Left lobe of liver (tissue), 2 donors: ENCODE measurements around the gene RASSF8. TPM values are rescaled to one million over a fixed set of nuclear protein-coding genes. Genes with fewer than 3 reads are reported as not detected.
"Not testable (repeated sequence)": the region's sequence is repeated elsewhere in the genome, so short reads cannot be mapped to it uniquely, and the experiment has no call there.

Source experiments
- ATAC-seq: fragments of 200-7000 bp; cut with Tn5 transposase; one replicate; pipeline ENCODE4 v1.9.1; 2020; ENCODE audit warnings: mild to moderate bottlenecking, moderate library complexity
- DNase-seq: peaks from one replicate; pipeline ENCODE4 v3.0.0-alpha.2; 2020; ENCODE audit warnings: low spot score
- total RNA-seq: library from RNA; stranded (reverse); gene quantifications from one replicate; pipeline ENCODE4 v1.2.1, GENCODE V29; 2021
- donor health status: DM: no; HTN: no; CAD: no; lungs with moderate emphysema.
- donor health status: DM: no; HTN: yes; CAD: no.

Gene RASSF8
- total RNA-seq, 1 donor from 2014 or later, result 9.0 TPM

DNA sequence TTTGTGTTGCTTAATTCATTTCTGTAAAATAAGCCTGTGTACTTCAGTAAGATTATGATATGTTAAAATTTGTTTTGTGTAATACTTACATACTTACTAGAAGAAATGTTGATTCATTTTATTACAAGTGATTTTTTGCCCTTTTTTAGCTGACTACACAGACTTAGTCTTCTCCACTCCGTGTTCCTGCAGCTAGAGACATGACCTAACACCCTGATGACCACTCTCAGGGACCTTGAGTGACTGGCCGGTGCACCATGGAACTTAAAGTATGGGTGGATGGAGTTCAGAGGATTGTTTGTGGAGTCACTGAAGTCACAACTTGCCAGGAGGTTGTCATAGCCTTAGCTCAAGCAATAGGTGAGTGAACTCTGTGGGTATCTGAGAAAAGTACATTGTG lies 96.6 kb downstream of the RASSF8 start:
- no peak for DNase-seq
- no peak for ATAC-seq

DNA sequence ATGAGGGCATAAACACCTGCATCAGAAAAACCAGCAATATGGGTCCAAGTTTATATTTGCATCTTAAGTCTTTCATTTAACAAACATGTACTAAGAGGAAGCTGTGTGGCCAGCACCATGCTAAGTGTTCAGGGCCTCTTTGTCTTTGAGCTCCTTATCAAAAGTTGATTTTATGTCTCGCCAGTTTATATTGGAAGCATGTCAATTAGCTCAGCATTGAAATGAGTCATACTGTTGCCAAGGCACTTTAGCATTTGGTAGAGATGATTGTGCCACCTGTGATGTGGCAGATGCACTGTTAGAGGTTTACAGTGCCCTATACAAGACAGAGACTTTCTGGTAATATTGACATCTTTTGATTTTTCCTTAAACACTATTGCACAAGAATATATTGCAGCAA lies 97.9 kb downstream of the RASSF8 start:
- peak; percentile 94 for ATAC-seq
- DNase-seq, result no peak

DNA sequence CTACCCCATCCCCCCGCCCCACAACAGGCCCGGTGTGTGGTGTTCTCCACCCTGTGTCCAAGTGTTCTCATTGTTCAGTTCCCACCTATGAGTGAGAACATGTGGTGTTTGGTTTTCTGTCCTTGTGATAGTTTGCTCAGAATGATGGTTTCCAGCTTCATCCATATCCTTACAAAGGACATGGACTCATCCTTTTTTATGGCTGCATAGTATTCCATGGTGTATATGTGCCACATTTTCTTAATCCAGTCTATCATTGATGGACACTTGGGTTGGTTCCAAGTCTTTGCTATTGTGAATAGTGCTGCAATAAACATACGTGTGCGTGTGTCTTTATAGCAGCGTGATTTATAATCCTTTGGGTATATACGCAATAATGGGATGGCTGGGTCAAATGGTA lies 98.8 kb downstream of the RASSF8 start:
- not testable (repeated sequence) for ATAC-seq

DNA sequence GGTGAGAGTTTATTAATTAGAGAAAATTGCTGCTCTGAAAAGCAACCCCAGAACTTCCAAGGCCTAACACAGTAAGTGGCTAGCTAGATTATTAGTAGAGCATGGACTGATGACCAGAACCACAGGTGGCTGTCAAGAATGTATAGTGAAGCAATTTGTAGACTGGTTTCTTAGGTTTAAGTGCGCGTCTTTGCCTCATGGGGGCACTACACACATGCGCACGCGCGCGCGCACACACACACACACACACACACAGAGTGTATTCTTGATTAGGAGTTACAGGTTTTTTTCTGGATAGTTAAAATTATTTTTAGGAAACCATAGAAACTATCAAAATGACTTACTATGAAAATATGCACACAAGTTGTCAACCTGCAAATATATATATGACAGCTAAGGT lies 99.8 kb downstream of the RASSF8 start:
- ATAC-seq (no peak), DNase-seq (no peak)

More for the DNA sequence above, 98.8 kb downstream of the RASSF8 start:
- not testable (repeated sequence) for DNase-seq

DNA sequence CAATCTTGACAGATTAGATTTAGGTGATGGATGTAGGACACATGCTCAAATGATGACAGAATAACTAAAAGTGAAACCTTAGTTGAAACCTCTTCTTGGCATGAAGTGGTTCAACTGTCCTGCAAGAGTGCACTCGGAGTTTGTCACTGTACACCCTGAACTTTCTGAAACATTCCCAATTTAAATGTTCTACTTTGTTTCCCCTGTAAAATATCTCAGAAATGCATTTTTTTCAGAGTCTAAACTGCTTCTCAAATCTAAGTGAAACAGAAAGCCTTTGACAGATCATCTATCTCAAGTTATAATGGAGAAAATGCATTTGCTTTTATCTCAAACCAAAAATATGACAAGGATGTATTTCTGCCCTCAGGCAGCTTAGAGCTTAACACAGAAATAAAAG lies 100.3 kb downstream of the RASSF8 start:
- DNase-seq (no peak), ATAC-seq (no peak)

DNA sequence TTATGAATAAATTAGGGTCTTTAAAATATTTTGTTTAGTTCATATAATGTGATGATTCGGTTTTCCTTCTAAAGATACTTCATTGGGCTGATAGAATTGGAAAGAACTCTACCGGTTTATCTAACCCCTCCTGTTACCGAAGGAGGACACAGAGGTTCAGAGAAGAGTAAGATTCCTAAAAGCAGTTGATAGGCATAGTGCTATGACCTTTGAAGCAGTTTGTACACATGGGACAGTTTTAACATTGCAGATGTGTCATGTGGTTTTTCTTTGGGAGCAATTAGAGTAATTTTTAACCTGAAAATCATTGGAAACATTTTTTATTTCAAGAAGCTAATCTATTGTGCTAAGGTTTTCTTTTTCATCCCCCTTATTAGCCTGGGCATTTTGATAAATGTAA lies 103.5 kb downstream of the RASSF8 start:
- ATAC-seq (peak; percentile 75), DNase-seq (no peak)

DNA sequence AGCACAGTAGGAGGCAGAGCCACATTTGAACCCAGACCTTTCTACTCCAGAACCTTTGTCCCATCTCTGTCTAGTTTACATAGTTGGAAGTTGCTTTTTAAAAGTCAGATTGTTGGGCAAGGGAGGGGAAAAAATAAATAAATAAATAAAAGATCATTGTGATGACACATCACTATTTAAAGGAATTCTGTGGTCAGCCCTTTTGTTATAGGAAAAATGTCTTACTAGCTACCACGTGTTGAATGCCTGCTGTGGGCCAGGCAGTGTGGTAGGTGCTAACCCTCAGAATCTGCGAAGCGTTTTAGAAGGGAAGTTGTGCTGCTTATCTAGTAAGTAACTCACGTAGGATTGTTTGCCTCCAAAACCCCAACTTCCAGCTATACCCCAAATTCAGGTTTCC lies 104.1 kb downstream of the RASSF8 start:
- DNase-seq (no peak), ATAC-seq (no peak)

DNA sequence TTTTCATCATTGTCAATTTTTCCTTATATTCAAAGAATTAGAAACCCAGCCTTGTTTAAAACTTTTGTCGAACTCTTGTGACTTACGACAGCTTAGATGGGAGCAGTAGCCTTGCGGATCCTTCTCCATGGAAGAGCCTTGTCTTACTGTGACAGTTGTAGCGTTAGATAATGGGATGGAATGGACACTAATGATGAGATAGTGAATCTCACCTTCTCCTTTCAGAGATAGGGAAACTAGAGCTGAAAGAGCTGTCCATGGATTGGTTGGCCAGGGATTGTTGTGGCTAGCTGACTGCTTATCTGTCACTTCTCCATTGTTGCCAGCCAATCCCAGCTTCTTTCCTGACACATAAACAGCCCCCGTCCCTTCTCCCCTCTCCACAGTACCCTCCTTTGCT lies 107.0 kb downstream of the RASSF8 start:
- DNase-seq, result no peak

DNA sequence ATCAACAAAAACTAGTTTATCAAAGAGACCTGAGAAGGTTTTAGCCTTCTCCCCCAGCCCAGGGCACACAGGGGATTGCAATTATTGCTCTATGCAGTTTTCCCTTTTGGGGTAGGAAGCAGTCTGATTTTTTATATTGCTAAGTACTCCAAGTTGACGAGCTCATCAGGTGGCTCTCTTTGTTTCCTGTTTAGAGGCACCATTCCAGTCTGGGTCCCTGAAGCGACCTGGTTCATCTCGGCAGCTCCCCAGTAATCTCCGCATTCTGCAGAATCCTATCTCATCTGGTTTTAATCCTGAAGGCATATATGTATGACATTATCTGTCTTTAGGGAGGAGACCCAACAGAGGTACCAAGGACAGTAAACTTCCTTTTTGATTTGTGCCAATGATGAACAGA lies 110.0 kb downstream of the RASSF8 start:
- DNase-seq (no peak), ATAC-seq (no peak)

More for the DNA sequence above, 107.0 kb downstream of the RASSF8 start:
- ATAC-seq, result no peak

DNA sequence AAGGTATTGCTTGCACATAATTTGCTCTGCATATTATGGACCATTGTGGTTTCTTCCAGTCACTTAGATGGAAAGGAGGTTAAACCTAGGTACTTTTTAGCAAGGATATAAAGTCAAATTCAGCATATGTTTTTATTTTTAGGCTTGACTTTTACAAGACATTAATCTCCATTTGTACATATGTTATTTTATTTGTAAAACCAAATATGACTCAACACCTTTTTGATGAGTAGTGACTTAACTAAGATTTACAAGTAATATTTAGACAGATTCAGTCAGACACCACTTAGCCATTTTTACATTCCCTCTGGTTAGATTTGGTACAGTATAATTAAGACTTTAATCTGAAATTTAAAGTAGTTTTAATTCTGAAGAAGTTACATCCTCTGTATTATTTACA lies 111.3 kb downstream of the RASSF8 start:
- ATAC-seq (no peak), DNase-seq (no peak)

DNA sequence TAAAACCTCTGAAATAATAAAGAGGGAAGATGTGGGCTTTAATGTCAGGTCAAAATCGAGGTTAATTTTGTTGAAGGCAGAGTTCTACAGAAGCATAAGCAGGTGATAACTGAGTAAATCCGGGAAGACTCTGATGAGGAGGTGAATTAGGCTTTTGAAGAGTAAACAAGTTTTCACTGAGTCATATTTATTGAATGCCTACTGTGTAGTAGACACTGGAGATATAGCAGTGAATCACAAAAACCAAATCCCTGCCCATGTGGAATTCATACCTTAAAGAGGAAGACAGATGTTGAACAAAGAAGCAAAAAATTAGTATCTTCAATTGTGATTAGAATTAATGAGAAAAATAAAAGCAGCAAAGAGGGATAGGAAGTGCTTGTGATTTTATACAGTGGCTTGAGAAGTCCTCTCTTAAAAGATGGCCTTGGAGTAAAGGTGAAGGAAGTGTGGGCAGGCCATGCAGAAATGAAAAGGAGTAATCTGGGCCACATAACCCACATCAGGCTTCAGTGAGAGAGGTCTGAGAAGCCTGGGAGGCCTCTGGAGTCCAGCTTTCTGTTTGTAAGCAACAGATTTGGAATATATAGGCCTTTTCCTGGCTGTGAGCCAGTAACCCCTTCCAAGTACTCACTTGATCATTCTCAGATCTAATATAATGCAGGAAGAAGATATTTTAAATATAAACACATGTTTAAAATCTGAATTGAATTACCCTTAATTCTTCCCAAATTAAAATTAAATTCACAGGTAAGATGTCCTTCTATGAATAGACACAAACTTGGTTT lies 119.6 kb downstream of the RASSF8 start:
- ATAC-seq, result no peak
- no peak for DNase-seq

DNA sequence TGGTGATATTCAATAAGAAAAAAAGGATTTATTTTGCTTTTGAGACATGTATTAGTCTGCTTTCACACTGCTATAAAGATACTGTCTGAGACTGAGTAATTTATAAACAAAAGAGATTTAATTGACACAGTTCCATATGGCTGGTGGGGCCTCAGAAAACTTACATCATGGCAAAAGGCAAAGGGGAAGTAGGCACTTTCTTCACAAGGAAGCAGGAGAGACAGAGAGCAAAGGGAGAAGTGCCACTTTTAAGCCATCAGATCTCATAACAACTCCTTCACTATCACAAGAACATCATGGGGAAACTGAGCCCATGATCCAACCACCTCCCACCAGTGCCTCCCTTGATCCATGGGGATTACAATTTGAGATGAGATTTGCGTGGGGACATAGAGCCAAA lies 122.4 kb downstream of the RASSF8 start:
- ATAC-seq (no peak), DNase-seq (no peak)

DNA sequence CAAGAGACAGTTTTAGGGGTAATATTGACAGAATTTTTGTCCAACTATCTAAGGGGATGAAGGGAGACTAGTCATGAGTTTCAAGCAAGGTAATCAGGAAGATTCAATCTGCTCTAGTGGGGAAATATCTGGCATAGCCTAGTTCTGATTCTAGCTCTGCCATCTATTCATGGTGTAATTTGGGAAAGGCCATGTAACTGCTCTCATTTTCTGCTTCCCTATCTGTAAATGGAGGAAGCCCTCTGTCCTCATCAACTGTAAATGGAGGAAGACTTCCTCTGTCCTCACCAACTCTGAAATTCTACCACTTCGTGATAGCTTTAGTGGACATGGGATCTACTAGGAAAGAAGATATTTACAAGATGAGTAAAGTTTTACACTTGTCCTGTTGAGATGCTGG lies 128.5 kb downstream of the RASSF8 start:
- no peak for ATAC-seq
- no peak for DNase-seq

DNA sequence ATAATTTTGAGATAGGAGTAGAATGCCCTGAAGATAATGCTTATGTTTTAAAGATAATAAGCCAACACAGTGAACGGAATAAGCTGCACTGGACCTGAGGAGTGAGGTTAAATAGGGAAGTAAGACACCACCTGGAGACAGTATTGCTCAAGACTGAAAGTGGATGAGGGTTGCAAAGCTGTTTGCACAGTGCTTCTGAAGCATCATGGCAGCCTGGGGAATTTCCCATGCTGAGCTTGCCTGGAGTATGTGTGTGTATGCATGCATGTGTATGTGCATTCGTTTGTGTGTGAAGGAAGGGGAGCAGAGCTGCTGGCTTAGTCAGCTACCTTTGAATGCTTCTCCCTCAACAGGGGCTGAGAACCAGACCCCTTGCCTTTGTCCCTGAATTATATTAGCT lies 130.5 kb downstream of the RASSF8 start:
- ATAC-seq (no peak), DNase-seq (no peak)

DNA sequence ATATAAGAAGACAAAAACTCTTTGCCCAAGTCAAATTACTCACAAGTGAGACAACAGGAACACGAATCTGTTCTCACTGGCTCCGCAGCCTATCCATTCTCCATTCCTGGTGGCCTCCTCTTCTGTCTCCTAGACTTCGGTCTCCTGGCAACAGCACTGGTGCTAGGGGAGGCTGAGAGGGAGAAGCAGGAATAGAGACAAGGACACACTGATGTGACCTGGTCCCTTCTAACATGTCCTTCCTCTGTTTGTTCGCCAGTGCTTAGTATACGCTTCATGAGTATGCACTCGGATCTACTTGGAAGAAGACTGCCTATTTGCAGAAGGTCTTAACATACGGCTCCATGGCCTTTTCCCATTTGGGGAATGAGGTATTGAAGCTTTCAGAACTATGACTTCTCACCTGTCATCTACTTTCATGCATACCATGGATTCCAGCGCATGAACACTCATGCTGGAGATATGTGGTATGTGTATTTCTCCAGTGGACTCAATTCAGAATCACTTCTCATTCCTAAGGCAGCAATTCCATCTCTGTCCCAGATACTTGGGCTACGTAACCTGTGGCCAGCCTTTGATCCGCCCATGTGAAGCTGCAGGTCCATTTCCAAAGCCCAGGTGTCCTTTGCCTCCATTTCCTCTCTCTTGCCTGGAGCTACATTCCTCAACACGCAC lies 132.5 kb downstream of the RASSF8 start:
- DNase-seq, result no peak
- ATAC-seq, result no peak

DNA sequence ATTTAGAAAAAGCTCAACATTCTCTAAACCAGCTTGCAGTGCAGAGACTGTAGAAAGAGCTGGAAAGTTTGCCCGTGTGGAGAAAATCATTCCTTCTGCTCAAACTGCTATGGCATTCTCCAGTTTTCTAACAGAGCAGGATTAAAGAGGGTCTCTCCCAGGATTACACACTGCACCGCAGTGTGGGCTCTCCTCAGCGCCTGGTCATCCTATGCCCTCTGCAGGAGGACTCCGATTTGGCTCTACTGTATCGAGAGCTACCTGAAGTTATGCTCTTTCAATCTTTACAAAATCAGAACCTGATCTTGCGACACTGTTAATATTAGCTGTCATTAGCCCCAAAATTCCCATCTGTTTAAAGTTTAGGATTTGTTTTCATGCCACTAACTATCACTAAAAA lies 133.3 kb downstream of the RASSF8 start:
- ATAC-seq (no peak), DNase-seq (no peak)

DNA sequence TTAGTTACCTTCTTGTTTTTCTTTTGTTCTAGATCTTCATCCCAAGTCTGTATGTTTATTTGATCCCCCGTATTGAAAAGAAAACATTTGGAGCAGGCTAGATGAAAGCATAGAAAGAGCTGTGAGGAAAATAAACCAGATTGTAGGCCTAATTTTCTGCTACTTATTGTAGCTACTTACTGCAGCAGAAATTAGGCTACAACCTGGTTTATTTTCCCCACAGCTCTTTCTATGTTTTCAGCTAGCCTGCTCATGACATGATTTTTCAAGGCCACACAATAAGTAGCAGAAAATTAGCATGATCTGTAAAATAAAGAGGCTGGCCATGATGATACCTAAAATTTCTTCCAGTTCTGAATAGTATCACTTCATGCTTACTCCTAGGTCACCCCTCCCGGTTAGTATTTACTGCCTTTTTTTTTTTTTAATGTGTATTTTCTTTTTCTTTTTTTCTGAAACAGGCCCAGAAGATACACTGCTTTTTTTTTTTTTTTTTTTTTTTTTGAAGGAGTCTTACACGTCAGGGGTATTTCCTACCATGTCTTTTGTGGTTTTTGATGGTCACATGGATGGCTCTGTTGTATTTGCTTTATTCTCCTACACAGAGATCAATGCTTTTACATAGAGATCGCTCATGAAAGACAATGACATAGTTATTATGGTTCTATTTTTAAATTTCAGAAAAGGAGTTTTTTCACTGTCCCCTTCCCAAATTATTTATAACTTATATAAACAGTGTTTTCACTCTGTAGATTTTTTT lies 134.0 kb downstream of the RASSF8 start:
- ATAC-seq (no peak), DNase-seq (no peak)

DNA sequence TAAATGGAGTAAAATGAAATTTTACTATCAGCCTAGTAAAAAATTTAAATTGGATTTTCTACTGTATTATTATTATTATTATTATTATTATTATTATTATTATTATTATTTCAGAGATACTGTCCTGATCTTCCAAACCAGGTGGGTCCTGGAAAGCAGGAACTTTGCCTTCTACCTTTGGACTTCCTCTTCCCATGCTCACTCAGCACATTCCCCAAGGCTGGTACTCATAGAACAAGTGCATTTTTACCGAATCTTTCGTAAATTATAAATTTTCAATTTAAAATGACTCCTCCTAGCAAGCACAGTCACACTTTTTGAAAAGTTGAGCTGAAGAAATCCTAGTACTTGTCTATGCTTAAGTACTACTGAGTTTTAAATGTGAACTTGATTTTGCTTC lies 136.7 kb downstream of the RASSF8 start:
- ATAC-seq (no peak), DNase-seq (no peak)

DNA sequence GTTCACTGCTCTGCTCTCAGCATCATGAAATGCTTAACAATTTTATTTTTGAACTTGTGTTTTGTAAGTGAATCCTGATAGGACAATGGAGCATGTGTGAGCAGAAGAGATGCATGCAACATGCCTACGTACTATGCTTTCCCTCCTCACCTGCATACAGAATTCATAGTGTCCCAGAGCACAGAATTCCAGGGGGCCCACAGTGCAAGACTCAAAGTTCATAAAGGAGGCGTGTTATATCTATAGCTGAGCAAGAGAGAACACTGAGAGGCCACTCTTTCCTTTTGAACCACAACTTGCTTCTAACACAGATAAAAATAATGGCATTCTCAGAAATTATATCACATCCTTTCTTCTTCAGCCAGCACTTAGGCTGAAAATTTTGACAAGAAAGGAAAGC lies 137.6 kb downstream of the RASSF8 start:
- no peak for DNase-seq
- ATAC-seq, result no peak

DNA sequence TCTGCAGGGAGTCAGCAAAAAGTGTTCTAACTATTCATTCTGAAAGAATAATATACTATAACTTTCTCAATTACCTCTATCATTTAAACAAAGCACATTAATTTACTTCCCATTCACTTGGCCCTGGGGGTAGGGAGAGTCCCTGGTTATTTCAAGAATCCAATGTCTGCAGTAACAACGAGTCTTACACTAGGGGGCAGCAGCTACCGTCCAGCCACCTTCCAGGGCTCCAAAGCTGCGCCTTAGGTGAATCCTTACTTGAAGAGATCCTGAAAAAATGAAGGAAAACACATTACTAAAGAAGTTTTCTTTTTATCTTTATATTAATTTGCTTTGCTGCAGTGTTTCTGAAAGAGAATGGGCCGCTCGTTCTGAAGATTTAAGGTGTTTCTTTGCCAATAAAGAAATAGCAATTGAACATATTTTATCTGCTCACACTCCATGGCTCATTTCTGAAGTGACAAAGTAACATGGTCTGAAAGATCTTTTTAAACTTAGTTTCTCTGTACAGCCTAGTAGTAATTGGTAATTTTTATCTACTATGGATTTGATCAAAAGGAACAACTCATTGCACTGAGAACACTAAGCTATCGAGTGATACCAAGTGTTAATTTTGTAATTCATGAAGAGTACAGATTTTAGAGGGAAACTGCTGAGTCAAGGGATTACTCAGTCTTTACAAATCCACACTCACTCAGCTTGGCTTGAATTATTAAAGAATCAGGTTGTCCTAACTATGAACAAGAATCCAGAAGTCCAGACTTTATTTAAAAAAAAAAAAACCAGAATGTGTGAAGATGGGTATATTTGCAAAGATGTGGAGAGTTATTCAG lies 138.8 kb downstream of the RASSF8 start:
- ATAC-seq (peak; percentile 100), DNase-seq (peak; percentile 71)
